Upper lobe of right lung (tissue), 1 donor: ENCODE results near the gene PELI1. TPM values are rescaled to one million over a fixed set of nuclear protein-coding genes. Genes with fewer than 3 reads are reported as not detected.

Experiments
- ATAC-seq: fragments of 200-7000 bp; cut with Tn5 transposase; one replicate; pipeline ENCODE4 v1.9.1; 2020; ENCODE audit warnings: mild to moderate bottlenecking, moderate library complexity
- DNase-seq: peaks from one replicate; pipeline ENCODE4 v3.0.0-alpha.2; 2020
- H3K27ac ChIP-seq: fragments of 200-600 bp; one replicate; pipeline ENCODE4 v1.8.0; 2022
- H3K27me3 ChIP-seq: fragments of 200-600 bp; one replicate; pipeline ENCODE4 v1.8.0; 2022; ENCODE audit warnings: mild to moderate bottlenecking
- H3K36me3 ChIP-seq: fragments of 200-600 bp; one replicate; pipeline ENCODE4 v1.8.0; 2022
- H3K4me1 ChIP-seq: fragments of 200-600 bp; one replicate; pipeline ENCODE4 v1.8.0; 2022
- H3K4me3 ChIP-seq: fragments of 200-600 bp; one replicate; pipeline ENCODE4 v1.8.0; 2022; ENCODE audit warnings: mild to moderate bottlenecking
- H3K9me3 ChIP-seq: fragments of 200-600 bp; one replicate; pipeline ENCODE4 v1.8.0; 2022
- intact Hi-C: fragments of 100-400 bp; cut with DNase I; formaldehyde crosslinking; loops from one replicate; pipeline ENCODE4 v1.11.0; 2022
- total RNA-seq: library from RNA; stranded (reverse); fragmentation: NEBNext Ultra II Directional; extraction: Animal tissue kit (Norgen Biotek cat#: 25700); gene quantifications from one replicate; pipeline ENCODE4 v1.2.1, GENCODE V29; 2021
- TF ChIP-seq, protein P1 (sequence below): fragments of 200-600 bp; IDR thresholded peaks from one replicate; pipeline ENCODE4 v1.8.0; 2022; ENCODE audit warnings: antibody characterized with exemption
- donor health status: DM: no; HTN: yes; CAD: no; lungs with severe emphysema.

PELI1 gene
- total RNA-seq, 1 donor from 2014 or later: 35.8 TPM

DNA sequence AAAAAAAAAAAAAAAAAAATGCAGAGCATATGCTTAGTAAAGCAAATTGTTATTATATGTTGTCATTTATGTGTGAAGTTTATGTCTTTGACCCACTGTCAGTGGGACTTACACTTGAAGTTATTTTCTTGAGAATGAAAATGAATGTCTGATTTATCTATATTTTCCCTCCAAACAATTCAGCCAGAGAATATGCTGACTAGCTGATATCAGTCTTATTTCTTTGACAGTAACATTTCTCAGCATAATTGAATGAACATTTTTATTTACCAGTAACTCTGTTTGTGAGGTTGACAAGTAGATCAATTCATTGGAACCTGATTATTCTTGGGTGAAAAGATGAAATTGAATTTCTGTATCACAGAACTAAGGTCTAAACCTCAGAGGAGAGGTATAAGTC is 85.0 kb downstream of the PELI1 start:
- H3K27ac ChIP-seq: no peak overlapping the region
- H3K36me3 ChIP-seq: no peaks in the 10 kb centered on the region
- no peaks in the 10 kb centered on the region for H3K27me3 ChIP-seq
- DNase-seq: no peak
- intact Hi-C loops: loop anchor here (10.0 kb wide), 1 partner anchor 266 kb away; no protein-coding TSS in a partner anchor
- peaks cover 6% of the 10 kb centered on the region for H3K4me1 ChIP-seq
- TF ChIP-seq, protein P1, sequence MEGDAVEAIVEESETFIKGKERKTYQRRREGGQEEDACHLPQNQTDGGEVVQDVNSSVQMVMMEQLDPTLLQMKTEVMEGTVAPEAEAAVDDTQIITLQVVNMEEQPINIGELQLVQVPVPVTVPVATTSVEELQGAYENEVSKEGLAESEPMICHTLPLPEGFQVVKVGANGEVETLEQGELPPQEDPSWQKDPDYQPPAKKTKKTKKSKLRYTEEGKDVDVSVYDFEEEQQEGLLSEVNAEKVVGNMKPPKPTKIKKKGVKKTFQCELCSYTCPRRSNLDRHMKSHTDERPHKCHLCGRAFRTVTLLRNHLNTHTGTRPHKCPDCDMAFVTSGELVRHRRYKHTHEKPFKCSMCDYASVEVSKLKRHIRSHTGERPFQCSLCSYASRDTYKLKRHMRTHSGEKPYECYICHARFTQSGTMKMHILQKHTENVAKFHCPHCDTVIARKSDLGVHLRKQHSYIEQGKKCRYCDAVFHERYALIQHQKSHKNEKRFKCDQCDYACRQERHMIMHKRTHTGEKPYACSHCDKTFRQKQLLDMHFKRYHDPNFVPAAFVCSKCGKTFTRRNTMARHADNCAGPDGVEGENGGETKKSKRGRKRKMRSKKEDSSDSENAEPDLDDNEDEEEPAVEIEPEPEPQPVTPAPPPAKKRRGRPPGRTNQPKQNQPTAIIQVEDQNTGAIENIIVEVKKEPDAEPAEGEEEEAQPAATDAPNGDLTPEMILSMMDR: no peak
- ATAC-seq: no peak
- H3K9me3 ChIP-seq: no peaks in the 10 kb centered on the region
- H3K4me3 ChIP-seq: no peak overlapping the region

DNA sequence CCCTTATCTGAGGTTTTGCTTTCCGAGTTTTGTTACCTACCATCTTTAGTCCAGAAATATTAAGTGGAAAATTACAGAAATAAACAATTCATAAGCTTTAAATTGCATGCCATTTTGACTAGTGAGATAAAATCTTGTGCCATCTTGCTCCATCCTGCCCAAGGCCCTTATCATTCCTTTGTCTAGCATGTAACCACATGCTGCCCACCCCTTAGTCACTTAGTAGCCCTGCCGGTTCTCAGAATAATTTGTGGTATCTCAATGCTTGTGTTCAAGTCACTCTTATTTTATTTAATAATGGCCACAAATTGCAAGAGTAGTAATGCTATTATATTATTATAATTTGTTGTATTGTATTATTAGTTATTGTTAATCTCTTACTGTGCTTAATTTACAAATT is 88.2 kb downstream of the PELI1 start:
- H3K9me3 ChIP-seq: no peaks in the 10 kb centered on the region
- H3K27ac ChIP-seq: no peak overlapping the region
- ATAC-seq: no peak
- no peak for DNase-seq
- TF ChIP-seq, protein P1: no peak
- intact Hi-C loops: loop anchor here (10.0 kb wide), 1 partner anchor 269 kb away; no protein-coding TSS in a partner anchor
- no peaks in the 10 kb centered on the region for H3K36me3 ChIP-seq
- no peak overlapping the region for H3K4me3 ChIP-seq
- H3K4me1 ChIP-seq: peaks cover 3% of the 10 kb centered on the region
- H3K27me3 ChIP-seq: no peaks in the 10 kb centered on the region

DNA sequence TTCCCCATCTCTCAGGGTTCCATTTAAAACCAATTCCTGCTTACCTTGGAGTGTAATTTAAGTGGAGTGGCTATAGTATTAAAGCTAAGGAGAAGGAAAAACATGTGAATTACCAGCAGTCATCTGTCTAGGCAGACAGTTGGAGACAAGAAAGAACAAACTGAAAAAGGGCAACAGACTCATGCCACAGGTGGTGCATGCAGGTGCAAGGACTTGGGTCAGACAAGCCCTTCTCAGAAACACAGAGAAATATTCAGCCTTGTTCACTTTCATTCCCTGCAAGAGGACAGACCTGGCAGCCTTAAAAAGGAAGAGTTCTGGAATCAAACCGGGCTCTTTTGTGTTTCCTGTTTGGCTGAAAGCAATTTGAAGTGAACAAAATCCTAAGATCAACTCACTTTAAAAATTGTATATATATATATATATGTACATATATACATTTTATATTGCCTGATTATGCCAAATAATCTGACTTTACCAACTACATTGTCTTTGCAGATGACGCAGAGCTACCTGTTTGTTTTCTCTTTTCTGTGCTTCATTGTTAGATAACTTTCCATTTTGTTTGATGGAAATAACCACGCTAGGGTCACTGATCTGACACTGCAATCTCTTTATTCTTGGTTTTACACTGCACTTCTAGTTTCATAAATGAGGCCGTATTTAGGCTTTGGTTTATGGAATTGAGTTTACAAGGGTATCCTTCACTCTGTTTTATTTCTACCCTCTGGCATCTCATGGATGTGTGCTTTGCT is 89.9 kb downstream of the PELI1 start:
- Histone ChIP-seq H3K4me3 (no peak overlapping the region), H3K27me3 (no peaks in the 10 kb centered on the region), H3K9me3 (no peaks in the 10 kb centered on the region), H3K4me1 (peaks cover 6% of the 10 kb centered on the region), H3K36me3 (no peaks in the 10 kb centered on the region), H3K27ac (no peak overlapping the region)
- TF ChIP-seq, protein P1: no peak
- no peak for ATAC-seq
- intact Hi-C loops: loop anchor here (10.0 kb wide), 1 partner anchor 270 kb away; no protein-coding TSS in a partner anchor
- DNase-seq: no peak

DNA sequence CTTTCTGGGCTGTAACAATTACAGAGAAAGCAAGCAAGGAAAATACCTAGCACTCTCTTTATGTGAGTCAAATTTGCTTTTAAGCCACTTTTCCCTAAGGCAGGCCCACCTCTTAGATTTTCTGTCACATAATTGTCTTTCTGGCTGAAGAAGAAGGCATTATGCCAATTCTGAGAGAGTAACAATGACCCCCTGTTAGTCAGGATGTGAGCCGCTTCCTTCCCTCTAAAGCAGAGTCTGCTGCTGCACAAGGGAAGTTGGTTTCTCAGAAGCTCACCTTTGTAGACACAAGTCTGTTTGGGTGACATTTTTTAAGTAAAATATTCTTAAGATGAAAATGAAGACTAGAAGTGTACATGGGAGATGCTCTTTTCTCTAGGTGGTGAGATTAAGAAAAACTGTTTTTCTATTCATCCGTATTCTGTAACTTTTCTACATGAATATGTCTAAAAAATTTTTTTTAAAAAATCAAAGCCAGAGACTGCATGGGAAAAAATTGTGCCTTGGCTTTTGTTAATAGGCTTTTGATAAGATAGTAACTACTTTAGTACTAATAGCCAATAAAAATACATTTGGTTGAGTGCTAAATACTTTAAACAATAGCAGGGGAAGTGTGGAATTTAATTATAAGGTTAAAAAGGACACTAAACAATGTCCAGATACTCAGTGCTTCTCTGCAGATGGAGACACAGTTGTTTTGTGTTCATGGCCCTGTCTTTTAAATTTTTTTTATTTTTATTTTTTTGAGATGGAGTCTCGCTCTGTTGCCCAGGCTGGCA is 91.6 kb downstream of the PELI1 start:
- TF ChIP-seq, protein P1: no peak
- Histone ChIP-seq H3K4me3 (no peak overlapping the region), H3K27me3 (no peaks in the 10 kb centered on the region), H3K36me3 (no peaks in the 10 kb centered on the region), H3K9me3 (no peaks in the 10 kb centered on the region), H3K4me1 (peaks cover 6% of the 10 kb centered on the region), H3K27ac (no peak overlapping the region)
- DNase-seq (no peak), ATAC-seq (no peak)
- intact Hi-C loops: loop anchor here (10.0 kb wide), 1 partner anchor 272 kb away; no protein-coding TSS in a partner anchor

DNA sequence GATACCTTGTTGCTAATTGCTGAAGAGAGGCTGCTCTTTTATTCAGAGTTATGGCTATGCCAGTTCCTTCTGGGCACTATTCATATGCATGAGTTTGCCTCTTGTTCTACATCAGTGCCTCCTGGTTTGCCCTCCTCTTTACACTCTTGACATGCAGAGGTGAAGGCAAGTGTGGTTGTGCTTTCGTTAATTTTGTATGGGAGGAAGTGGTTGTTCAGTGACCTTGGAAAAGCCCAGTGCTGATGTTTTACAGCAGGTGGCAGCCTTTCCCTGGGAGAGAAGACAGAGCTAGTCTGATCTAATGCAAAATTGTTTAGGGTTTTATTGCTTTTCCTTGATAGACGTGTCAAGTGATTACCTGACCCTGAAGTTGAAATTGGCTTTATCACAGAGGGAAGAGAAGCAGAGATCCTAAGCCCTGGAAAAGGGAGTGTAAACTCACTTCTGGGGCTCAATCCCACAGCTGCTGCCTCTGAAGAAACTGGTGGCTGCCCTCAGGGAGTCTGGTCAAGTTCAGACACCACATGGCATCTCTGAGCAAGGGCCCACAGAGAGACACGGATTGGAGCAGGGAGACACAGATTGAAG is 94.5 kb downstream of the PELI1 start:
- DNase-seq (no peak), ATAC-seq (peak; percentile 97)
- intact Hi-C loops: loop anchor here (10.0 kb wide), 1 partner anchor 275 kb away; no protein-coding TSS in a partner anchor

More for the DNA sequence above, 94.5 kb downstream of the PELI1 start:
- Histone ChIP-seq H3K4me3 (no peak overlapping the region), H3K4me1 (peaks cover 6% of the 10 kb centered on the region), H3K27me3 (no peaks in the 10 kb centered on the region), H3K27ac (no peak overlapping the region), H3K9me3 (no peaks in the 10 kb centered on the region), H3K36me3 (no peaks in the 10 kb centered on the region)
- TF ChIP-seq, protein P1: peak; percentile 88
